Smooth muscle cell (in vitro differentiated cells): ENCODE data around the gene C7orf57. TPM values are rescaled to one million over a fixed set of nuclear protein-coding genes. Genes with fewer than 3 reads are reported as not detected.

Source experiments
- DNase-seq: peaks from one replicate; lab custom pipeline; 2025; ENCODE audit not compliant: unreplicated experiment; lab: John Stamatoyannopoulos, UW
- H2AFZ ChIP-seq: fragments of 200-600 bp; sonication (generic); 2 replicates; pipeline ENCODE4 v1.6.0; 2016; ENCODE audit warnings: antibody characterized with exemption, low read depth, mild to moderate bottlenecking
- H3F3A ChIP-seq: fragments of 200-600 bp; sonication (generic); 2 replicates; pipeline ENCODE4 v1.6.0; 2017; ENCODE audit warnings: antibody characterized with exemption, low read depth
- H3K27ac ChIP-seq: fragments of 200-600 bp; sonication (generic); 2 replicates; pipeline ENCODE4 v1.5.1; 2016; ENCODE audit warnings: low read depth, mild to moderate bottlenecking
- H3K27me3 ChIP-seq: fragments of 200-600 bp; sonication (generic); 2 replicates; pipeline ENCODE4 v1.6.1; 2016; ENCODE audit warnings: low read depth, mild to moderate bottlenecking
- H3K36me3 ChIP-seq: fragments of 200-600 bp; sonication (generic); 2 replicates; pipeline ENCODE4 v1.5.1; 2016; ENCODE audit warnings: low read depth
- H3K4me1 ChIP-seq: fragments of 200-600 bp; sonication (generic); 2 replicates; pipeline ENCODE4 v1.5.1; 2016; ENCODE audit warnings: low read depth
- H3K4me2 ChIP-seq: fragments of 200-600 bp; sonication (generic); 2 replicates; pipeline ENCODE4 v1.6.0; 2016; ENCODE audit warnings: mild to moderate bottlenecking
- H3K4me3 ChIP-seq: fragments of 200-600 bp; sonication (generic); 2 replicates; pipeline ENCODE4 v1.5.1; 2016; ENCODE audit warnings: mild to moderate bottlenecking
- H3K79me2 ChIP-seq: fragments of 200-600 bp; sonication (generic); 2 replicates; pipeline ENCODE4 v1.6.0; 2016; ENCODE audit warnings: low read depth, mild to moderate bottlenecking
- H3K9ac ChIP-seq: fragments of 200-600 bp; sonication (generic); 2 replicates; pipeline ENCODE4 v1.6.0; 2016; ENCODE audit warnings: low read depth
- H3K9me3 ChIP-seq: fragments of 200-600 bp; sonication (generic); replicated peaks from 2 replicates; pipeline ENCODE4 v1.5.1; 2016; ENCODE audit warnings: low read depth
- H4K20me1 ChIP-seq: fragments of 200-600 bp; sonication (generic); 2 replicates; pipeline ENCODE4 v1.6.0; 2016; ENCODE audit warnings: low read depth
- WGBS: methylation state at CpG from one replicate; pipeline ENCODE4 v1.1.7; 2016; ENCODE audit warnings: low lambda C conversion rate; 5-methylcytosine and 5-hydroxymethylcytosine counted together
- polyA plus RNA-seq: library from polyadenylated mRNA; unstranded; fragments of >200 nt; fragmentation: Nextera tagmentation; extraction: Ambion mirVana; gene quantifications from 2 replicates; pipeline ENCODE4 v1.2.1, GENCODE V29; 2016
- total RNA-seq: library from RNA; depleted of rRNA; stranded (reverse); fragments of >200 nt; gene quantifications from 2 replicates; pipeline ENCODE4 v1.2.3, GENCODE V29; 2014
- TF ChIP-seq, protein P1 (sequence below): fragments of 200-600 bp; sonication (generic); IDR thresholded peaks from 2 replicates; pipeline ENCODE4 v1.5.1; 2017; ENCODE audit warnings: borderline replicate concordance, mild to moderate bottlenecking, antibody characterized with exemption; ENCODE audit not compliant: insufficient read depth, poor library complexity, severe bottlenecking

C7orf57 gene
- total and polyA plus RNA-seq, 2 experiments from 2014 or later: not detected

DNA sequence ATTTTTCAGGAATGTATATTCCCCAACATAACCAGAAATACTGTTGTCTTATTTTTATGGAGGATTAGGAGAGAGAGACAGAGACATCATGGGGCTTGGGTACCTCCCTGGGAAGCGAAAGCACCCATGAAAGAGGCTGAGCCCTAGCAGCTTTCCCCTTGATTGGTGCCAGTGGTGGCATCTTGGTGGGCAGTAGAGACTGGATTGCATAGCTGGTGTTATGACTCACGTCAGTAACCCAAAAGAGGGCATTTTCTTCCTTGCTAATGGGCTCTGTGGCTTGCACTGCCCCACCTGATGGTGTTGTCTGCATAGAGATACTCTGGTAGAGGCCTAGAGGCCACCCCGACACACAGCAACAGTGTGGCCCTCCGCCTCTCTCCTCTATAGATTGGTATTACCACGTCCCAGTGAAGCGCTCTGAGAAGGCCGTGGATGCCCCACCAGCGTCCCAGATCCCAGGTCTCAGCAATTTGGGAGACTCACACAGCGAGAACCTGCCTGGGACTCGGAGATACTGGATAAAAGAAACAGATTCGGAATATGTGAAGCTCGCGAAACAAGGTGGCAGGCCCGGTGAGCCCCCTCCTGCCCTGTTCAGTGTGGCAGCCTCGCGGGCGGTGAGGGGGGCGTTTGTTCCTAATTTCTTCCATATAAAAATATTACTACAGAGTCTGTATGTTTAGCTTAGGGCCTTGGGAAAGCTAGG is 5.8 kb downstream of the C7orf57 start:
- Histone ChIP-seq H4K20me1 (no peaks in the 10 kb centered on the region), H3K9ac (no peak overlapping the region), H3K4me2 (no peak overlapping the region), H2AFZ (no peak overlapping the region), H3F3A (no peaks in the 10 kb centered on the region), H3K36me3 (no peaks in the 10 kb centered on the region), H3K4me3 (no peak overlapping the region), H3K9me3 (no peaks in the 10 kb centered on the region), H3K27ac (peak overlapping the region; percentile 14), H3K4me1 (peaks cover 2% of the 10 kb centered on the region), H3K27me3 (peaks cover 16% of the 10 kb centered on the region), H3K79me2 (no peaks in the 10 kb centered on the region)
- TF ChIP-seq, protein P1, sequence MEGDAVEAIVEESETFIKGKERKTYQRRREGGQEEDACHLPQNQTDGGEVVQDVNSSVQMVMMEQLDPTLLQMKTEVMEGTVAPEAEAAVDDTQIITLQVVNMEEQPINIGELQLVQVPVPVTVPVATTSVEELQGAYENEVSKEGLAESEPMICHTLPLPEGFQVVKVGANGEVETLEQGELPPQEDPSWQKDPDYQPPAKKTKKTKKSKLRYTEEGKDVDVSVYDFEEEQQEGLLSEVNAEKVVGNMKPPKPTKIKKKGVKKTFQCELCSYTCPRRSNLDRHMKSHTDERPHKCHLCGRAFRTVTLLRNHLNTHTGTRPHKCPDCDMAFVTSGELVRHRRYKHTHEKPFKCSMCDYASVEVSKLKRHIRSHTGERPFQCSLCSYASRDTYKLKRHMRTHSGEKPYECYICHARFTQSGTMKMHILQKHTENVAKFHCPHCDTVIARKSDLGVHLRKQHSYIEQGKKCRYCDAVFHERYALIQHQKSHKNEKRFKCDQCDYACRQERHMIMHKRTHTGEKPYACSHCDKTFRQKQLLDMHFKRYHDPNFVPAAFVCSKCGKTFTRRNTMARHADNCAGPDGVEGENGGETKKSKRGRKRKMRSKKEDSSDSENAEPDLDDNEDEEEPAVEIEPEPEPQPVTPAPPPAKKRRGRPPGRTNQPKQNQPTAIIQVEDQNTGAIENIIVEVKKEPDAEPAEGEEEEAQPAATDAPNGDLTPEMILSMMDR: no peak
- DNase-seq: no peak
- WGBS: 86% methylated on average over 18 of the region's 18 CpGs

DNA sequence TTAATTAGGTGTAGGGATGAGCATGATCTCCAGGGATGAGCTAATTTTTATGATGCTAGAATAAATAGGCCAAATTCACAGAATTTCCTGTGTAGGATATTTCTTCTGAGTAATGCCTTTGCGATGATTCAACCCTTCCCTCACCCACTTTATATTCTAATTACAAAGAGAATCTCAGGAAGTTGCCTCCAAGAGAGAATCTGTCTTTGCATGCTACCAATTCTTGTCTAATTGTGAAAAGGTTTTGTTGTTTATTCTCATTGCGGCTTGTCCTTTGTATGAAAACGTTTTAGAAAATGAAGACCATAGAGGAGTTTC is 6.3 kb downstream of the C7orf57 start:
- H3K27me3 ChIP-seq: peaks cover 10% of the 10 kb centered on the region
- H3K36me3 ChIP-seq: no peaks in the 10 kb centered on the region
- no peaks in the 10 kb centered on the region for H3K79me2 ChIP-seq
- peak overlapping the region; percentile 28 for H3K27ac ChIP-seq
- H3F3A ChIP-seq: no peaks in the 10 kb centered on the region
- peak overlapping the region; percentile 10 for H3K4me2 ChIP-seq
- H3K4me1 ChIP-seq: no peaks in the 10 kb centered on the region
- TF ChIP-seq, protein P1: no peak
- no peak for DNase-seq
- 54% methylated on average over 3 of the region's 3 CpGs for WGBS
- no peaks in the 10 kb centered on the region for H3K9me3 ChIP-seq
- H2AFZ ChIP-seq: peak overlapping the region; percentile 32
- H3K4me3 ChIP-seq: no peak overlapping the region
- no peaks in the 10 kb centered on the region for H4K20me1 ChIP-seq
- H3K9ac ChIP-seq: no peak overlapping the region

DNA sequence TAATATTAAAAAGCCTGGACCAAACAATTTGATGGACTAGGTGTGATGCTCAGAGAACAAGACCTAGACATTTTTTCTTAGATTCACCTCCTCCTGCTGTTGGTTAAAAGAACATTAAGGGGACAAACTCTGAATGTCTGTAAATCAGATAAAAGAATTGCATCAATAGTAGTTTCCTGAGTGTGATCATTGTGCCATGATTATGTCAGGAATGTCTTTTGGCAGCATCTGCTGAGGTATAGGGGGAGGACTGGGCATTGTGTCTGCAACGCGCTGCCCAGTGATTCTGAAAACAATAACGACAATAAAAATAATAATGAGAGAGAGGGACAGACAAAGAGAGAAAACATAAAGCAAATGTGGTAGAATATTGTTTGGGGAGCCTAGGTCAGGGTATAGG is 6.9 kb downstream of the C7orf57 start:
- H2AFZ ChIP-seq: peak overlapping the region; percentile 32

DNA sequence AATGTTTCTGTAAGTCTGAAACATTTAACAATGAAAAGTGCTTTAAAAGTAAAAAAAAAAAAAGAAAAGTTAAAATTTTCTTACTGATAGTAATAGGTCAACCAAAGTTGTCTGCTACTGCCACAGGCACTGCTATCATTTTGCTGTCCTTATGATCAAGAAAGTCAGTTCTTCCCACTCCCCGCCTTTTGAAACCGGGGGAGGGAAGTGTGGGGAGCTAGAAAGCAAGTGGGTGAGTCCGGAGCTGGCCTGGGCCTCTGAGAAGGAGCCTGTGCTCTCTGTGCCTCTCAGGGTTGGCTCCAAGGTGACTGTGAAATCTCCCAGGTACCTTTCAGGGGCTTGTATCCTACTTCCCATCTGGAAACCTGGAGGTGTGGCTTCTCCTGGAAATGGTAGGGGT is 7.3 kb downstream of the C7orf57 start:
- no peaks in the 10 kb centered on the region for H3F3A ChIP-seq
- H3K9me3 ChIP-seq: no peaks in the 10 kb centered on the region
- no peak overlapping the region for H3K4me3 ChIP-seq
- H4K20me1 ChIP-seq: no peaks in the 10 kb centered on the region
- no peak overlapping the region for H3K4me2 ChIP-seq
- no peaks in the 10 kb centered on the region for H3K79me2 ChIP-seq
- H3K27ac ChIP-seq: no peak overlapping the region
- DNase-seq: no peak
- H3K27me3 ChIP-seq: peaks cover under 1% of the 10 kb centered on the region
- no peaks in the 10 kb centered on the region for H3K36me3 ChIP-seq
- H2AFZ ChIP-seq: no peak overlapping the region
- WGBS: 59% methylated on average over 3 of the region's 3 CpGs
- TF ChIP-seq, protein P1: no peak
- no peak overlapping the region for H3K9ac ChIP-seq
- no peaks in the 10 kb centered on the region for H3K4me1 ChIP-seq

More for the DNA sequence above, 6.9 kb downstream of the C7orf57 start:
- Histone ChIP-seq H4K20me1 (no peaks in the 10 kb centered on the region), H3F3A (no peaks in the 10 kb centered on the region), H3K4me3 (no peak overlapping the region), H3K9ac (no peak overlapping the region), H3K36me3 (no peaks in the 10 kb centered on the region), H3K4me2 (no peak overlapping the region), H3K27ac (peak overlapping the region; percentile 28), H3K4me1 (no peaks in the 10 kb centered on the region), H3K9me3 (no peaks in the 10 kb centered on the region), H3K27me3 (peaks cover 4% of the 10 kb centered on the region), H3K79me2 (no peaks in the 10 kb centered on the region)
- 86% methylated on average over 3 of the region's 3 CpGs for WGBS
- no peak for DNase-seq
- TF ChIP-seq, protein P1: no peak
